ENCODE data around the gene MMP11.
A peak's percentile ranks its signal among the peaks of the same experiment; 100 is the strongest.

Gene MMP11

GRCh38 chr22:23759566-23759965 is 13.1 kb upstream of the MMP11 start:
- DNase-seq (ENCODE audit: low spot score), result no peak

- DNase-seq (ENCODE audit: low spot score), result no peak
Measured at GRCh38 chr22:23760056-23760455, 12.6 kb upstream of the MMP11 start.

GRCh38 chr22:23762842-23763578 is 9.6 kb upstream of the MMP11 start, which contains the start of gene C22orf15:
TSS of gene C22orf15 (plus strand) at chr22:23762990. CDS start at chr22:23763307, 317 bp downstream.
- DNase-seq (ENCODE audit: low spot score), result peak; percentile 66

GRCh38 chr22:23763579-23763945 is 9.1 kb upstream of the MMP11 start:
- no peak for DNase-seq (ENCODE audit: low spot score)

GRCh38 chr22:23763954-23764353 is 8.7 kb upstream of the MMP11 start:
- DNase-seq (ENCODE audit: low spot score), result no peak

GRCh38 chr22:23764899-23765881 is 7.5 kb upstream of the MMP11 start:
- no peak for DNase-seq (ENCODE audit: low spot score)

GRCh38 chr22:23767303-23767672 is 5.4 kb upstream of the MMP11 start:
- DNase-seq (ENCODE audit: low spot score), result no peak

- peak; percentile 91 for DNase-seq (ENCODE audit: low spot score)
Measured at GRCh38 chr22:23767673-23768548, 4.7 kb upstream of the MMP11 start, which contains the start of gene CHCHD10. TSS of gene CHCHD10 (minus strand) at chr22:23767972. CDS start at chr22:23767874, 98 bp downstream.

GRCh38 chr22:23769321-23769965 is 3.2 kb upstream of the MMP11 start:
- no peak for DNase-seq (ENCODE audit: low spot score)

GRCh38 chr22:23772315-23772648 is 367 bp upstream of the MMP11 start:
- no peak for DNase-seq (ENCODE audit: low spot score)

GRCh38 chr22:23773483-23774113 is 949 bp downstream of the MMP11 start:
- no peak for DNase-seq (ENCODE audit: low spot score)

- DNase-seq (ENCODE audit: low spot score), result no peak
Measured at GRCh38 chr22:23774114-23774921, 1.7 kb downstream of the MMP11 start.

- DNase-seq (ENCODE audit: low spot score), result peak; percentile 1
Measured at GRCh38 chr22:23774922-23775436, 2.3 kb downstream of the MMP11 start.

- no peak for DNase-seq (ENCODE audit: low spot score)
Measured at GRCh38 chr22:23775779-23776375, 3.2 kb downstream of the MMP11 start.

GRCh38 chr22:23777776-23778576 is 5.3 kb downstream of the MMP11 start:
- no peak for DNase-seq (ENCODE audit: low spot score)

- DNase-seq (ENCODE audit: low spot score), result no peak
Measured at GRCh38 chr22:23778577-23778900, 5.9 kb downstream of the MMP11 start.

GRCh38 chr22:23779083-23779482 is 6.4 kb downstream of the MMP11 start:
- no peak for DNase-seq (ENCODE audit: low spot score)

GRCh38 chr22:23779731-23780130 is 7.1 kb downstream of the MMP11 start:
- DNase-seq (ENCODE audit: low spot score), result no peak
